ENCODE measurements around the gene HRH3.

The HRH3 gene

GRCh38 chr20:62176866-62177265 is 43.2 kb downstream of the HRH3 start:
- TF ChIP-seq, protein P1, sequence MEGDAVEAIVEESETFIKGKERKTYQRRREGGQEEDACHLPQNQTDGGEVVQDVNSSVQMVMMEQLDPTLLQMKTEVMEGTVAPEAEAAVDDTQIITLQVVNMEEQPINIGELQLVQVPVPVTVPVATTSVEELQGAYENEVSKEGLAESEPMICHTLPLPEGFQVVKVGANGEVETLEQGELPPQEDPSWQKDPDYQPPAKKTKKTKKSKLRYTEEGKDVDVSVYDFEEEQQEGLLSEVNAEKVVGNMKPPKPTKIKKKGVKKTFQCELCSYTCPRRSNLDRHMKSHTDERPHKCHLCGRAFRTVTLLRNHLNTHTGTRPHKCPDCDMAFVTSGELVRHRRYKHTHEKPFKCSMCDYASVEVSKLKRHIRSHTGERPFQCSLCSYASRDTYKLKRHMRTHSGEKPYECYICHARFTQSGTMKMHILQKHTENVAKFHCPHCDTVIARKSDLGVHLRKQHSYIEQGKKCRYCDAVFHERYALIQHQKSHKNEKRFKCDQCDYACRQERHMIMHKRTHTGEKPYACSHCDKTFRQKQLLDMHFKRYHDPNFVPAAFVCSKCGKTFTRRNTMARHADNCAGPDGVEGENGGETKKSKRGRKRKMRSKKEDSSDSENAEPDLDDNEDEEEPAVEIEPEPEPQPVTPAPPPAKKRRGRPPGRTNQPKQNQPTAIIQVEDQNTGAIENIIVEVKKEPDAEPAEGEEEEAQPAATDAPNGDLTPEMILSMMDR (IDR thresholded peaks at IDR 0.05; ENCODE audit: extremely low read depth, insufficient read depth, missing control alignments): no peak
- in situ Hi-C loops (cut with MboI; ENCODE audit: low pct_unique_long_range_greater_than_20kb, low sequenced_read_pairs, unreplicated experiment): no loop called here
- DNase-seq (ENCODE audit: low spot score): no peak

DNA sequence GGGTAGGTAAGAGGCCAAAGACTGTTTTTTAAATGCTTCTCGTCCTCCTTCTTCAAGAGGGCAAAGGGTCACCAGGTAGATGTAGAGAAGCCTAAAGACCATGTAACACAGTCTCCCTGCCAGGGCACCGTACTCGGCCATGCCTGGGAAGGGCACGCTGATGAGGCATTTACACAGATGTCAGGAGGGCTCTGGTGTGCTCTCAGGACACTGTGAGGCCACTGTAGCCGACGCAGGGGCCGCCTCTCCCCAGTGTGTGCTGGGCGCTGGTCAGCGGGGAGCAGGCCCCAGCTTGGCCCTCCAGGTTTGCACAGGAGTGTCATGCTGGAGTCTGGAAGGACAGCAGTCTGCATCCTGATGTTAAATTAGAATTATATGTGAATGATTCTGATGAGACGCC is 44.4 kb downstream of the HRH3 start:
- in situ Hi-C loops (cut with MboI; ENCODE audit: low pct_unique_long_range_greater_than_20kb, low sequenced_read_pairs, unreplicated experiment): no loop called here
- TF ChIP-seq, protein P1 (IDR thresholded peaks at IDR 0.05; ENCODE audit: extremely low read depth, insufficient read depth, missing control alignments): no peak
- no peak for DNase-seq (ENCODE audit: low spot score)

GRCh38 chr20:62174870-62175624 is 45.0 kb downstream of the HRH3 start:
- DNase-seq (ENCODE audit: low spot score): no peak
- TF ChIP-seq, protein P1 (IDR thresholded peaks at IDR 0.05; ENCODE audit: extremely low read depth, insufficient read depth, missing control alignments): no peak
- in situ Hi-C loops (cut with MboI; ENCODE audit: low pct_unique_long_range_greater_than_20kb, low sequenced_read_pairs, unreplicated experiment): no loop called here

DNA sequence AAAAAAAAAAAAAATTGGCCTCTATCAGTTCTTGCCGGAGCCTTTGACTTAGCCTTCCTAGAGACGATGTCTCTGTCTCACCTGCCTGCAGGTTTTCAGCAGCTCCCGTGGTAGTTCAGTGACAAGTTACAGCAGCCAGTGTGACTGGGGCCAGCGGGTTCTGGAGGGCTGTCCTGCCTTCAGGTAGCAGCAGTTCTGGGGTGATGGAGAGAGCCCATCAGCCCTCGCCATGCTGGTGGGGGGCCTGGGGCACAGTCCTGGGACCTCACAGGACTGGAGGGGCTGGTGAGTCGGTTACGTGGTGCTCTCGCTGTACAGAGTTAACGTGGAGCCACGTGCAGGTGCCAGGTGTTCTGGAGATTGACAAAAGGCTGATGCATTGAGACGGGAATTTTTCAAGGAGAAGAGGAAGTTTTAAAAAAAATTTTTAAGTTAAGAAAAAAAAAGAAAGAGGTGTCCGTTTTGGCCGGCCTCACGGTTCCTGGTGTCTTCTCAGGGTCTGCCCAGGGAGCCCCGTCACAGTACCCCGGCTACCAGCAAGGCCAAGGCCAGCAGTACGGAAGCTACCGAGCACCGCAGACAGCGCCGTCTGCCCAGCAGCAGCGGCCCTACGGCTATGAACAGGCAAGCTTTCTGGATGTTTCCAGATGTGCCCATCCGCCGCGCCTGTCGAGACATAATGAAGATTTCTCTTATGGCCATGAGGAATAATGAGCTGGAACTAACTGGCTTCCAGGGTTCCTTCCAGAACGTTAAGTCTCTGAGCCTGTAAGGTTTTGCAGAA is 45.9 kb downstream of the HRH3 start:
- in situ Hi-C loops (cut with MboI; ENCODE audit: low pct_unique_long_range_greater_than_20kb, low sequenced_read_pairs, unreplicated experiment): no loop called here

DNA sequence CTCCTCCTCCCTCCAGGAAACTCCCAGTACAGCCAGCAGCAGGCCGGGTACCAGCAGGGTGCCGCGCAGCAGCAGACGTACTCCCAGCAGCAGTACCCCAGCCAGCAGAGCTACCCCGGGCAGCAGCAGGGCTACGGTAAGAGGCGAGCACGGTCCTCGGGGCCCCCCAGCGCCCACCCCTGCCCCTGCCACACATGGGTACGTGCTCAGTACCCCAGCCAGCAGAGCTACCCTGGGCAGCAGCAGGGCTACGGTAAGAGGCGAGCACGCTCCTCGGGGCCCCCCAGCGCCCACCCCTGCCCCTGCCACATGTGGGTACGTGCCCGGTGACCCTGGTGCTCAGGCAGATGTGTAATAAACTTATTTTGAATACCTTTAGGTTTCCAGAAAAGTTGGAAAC is 47.4 kb downstream of the HRH3 start:
- in situ Hi-C loops (cut with MboI; ENCODE audit: low pct_unique_long_range_greater_than_20kb, low sequenced_read_pairs, unreplicated experiment): no loop called here
- no peak for DNase-seq (ENCODE audit: low spot score)
- TF ChIP-seq, protein P1 (IDR thresholded peaks at IDR 0.05; ENCODE audit: extremely low read depth, insufficient read depth, missing control alignments): no peak

More for the DNA sequence above, 45.9 kb downstream of the HRH3 start:
- DNase-seq (ENCODE audit: low spot score): no peak
- TF ChIP-seq, protein P1 (IDR thresholded peaks at IDR 0.05; ENCODE audit: extremely low read depth, insufficient read depth, missing control alignments): no peak

DNA sequence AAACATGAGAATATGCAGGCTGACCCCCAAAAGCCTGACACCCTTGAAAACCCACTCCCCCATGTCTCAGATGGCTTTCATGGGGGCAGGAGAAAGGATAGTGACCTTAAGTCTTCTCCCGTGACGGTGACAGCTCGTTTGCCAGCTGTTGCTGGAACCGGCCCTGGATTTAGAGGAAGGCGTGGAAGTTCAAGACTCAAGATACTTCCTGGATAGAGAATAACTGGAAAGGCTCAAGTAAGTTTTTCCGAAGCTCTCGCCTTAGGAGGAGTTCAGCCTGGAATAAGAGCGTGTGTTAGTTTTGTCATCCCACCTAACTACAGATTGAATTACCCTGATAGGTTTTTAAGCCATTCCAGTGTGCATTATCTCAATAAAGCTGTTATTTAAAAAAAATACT is 48.8 kb downstream of the HRH3 start:
- no peak for DNase-seq (ENCODE audit: low spot score)
- TF ChIP-seq, protein P1 (IDR thresholded peaks at IDR 0.05; ENCODE audit: extremely low read depth, insufficient read depth, missing control alignments): no peak
- in situ Hi-C loops (cut with MboI; ENCODE audit: low pct_unique_long_range_greater_than_20kb, low sequenced_read_pairs, unreplicated experiment): no loop called here
